NCI-H524 (cell line): Measurements from ENCODE around the gene HMOX2.

Source experiments
- DNase-seq, 2 experiments: peaks; one replicate each; lab custom pipeline; 2025; lab: John Stamatoyannopoulos, UW

HMOX2 gene

DNA sequence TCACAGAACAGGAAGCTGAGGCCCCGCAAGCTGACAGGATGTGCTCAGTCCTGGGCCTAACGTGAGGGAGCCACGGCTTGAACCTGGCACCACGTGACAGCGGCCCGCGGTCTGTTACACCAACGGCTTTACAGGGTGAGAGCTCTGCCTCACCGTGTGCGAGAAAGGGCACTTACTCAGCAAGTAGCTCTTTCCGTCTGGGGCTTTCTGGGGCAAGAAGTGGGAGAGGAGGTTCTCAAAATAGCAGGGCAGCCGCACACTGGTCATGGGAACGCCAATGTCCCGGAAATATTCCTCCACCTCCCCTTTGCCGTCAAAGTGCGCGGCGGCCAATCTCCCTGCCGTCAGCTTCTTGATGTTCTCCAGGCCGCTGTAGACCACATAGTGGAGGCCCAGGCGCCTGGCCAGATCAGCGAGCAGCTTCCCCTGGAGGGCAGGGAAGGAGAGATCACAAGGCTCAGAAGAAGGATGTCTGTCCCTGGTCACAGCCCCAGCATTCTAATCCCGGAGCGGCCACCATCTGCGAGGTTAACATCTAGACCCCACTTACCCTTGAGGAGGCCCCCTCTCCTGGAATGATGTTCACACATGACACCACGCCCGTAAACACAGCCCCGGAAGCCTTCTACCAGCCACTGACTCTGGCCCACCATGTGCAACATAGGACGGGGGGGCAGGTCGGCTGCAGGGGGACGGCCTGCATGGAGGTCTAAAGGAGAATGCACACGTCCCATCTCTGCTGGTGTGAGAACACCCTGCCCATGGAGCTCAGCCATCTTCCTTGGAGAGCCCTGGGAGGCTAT is 10.0 kb upstream of the HMOX2 start:
- no peak for DNase-seq

DNA sequence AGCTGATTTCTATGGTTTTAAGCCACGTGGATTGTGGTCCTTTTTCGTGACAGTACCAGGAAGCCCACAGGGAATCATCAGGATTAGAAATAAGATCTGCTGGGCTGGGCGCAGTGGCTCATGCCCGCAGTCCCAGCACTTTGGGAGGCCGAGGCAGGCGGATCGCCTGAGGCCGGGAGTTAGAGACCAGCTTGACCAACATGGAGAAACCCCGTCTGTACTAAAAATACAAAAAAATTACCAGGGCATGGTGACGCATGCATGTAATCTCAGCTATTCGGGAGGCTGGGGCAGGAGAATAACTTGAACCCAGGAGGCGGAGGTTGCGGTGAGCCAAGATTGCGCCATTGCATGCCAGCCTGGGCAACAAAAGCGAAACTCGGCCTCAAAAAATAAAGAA is 8.3 kb upstream of the HMOX2 start:
- no peak for DNase-seq

- no peak for DNase-seq
Measured at GRCh38 chr16:4468972-4469371, 7.2 kb upstream of the HMOX2 start.

DNA sequence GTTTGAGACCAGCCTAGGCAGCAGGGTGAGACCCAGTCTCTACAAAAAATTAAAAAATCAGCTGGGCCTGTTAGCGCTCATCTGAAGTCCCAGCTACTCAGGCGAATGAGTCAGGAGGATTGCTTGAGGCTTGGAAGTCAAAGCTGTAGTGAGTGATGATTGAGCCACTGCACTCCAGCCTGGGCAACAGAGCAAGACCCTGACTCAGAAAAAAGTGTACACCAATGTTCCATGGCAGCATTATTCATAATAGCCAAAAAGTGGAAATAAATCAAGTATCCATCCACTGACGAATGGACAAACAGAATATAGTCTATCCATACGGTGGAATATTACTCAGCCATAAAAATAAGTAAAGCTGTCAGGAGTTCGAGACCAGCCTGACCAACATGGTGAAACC is 4.3 kb upstream of the HMOX2 start:
- DNase-seq, result no peak

DNA sequence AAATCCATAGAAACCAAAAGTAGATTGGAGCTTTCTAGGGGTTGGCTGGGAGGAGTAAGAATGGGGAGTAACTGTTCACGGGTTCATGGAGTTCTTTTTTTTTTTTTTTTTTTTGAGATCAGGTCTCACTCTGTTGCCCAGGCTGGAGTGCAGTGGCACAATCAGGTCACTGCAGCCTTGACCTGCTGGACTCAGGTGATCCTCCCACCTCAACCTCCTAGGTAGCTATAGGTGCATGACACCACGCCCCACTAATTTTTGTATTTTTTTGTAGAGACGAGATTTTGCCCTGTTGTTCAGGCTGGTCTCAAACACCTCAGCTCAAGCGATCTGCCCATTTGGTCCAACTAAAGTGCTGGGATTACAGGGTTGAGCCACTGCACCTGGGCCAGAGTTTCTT is 3.3 kb upstream of the HMOX2 start:
- no peak for DNase-seq

DNA sequence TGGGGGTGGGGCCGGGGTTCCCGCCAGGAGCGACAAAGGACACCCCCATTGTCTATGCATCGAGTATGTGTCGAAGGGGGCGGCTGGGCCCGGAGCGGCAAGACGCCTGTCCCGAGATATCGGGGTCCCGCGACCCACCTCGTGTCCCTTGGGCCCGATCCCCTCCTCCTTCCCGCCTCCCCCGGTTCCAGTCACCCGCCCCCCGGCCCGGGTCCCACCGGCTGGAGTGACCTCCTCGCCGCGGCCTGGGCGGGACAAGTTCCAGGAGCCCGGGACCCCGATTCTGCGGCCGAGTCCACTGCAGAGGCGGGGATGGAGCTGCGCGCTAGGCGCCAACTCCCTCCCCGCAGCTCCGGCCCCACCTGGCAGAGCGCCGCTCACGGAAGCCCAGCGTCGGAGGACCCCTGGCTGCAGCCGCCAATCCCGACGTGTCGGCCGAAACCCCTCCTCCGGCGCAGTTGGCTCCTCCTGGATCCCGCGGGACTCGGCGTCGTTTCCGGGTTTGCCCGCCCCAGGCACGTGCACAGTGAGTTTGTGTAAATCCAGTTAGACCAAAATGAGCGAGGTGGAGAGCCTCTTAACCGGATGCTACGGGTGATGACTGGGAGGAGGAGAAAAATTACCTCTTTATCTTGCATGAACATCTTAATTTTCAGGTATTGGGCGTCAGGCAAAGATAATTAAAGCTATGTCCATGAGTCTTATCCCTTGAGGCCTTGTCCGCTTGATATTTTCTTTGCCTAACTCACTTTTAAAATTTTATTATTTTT is 1.8 kb upstream of the HMOX2 start, which contains the start of gene NMRAL1:
Gene NMRAL1, minus strand, starts transcription at position 434 of the 770 bp plus-strand sequence. CDS start 493 bp downstream, outside the sequence.
- no peak for DNase-seq

DNA sequence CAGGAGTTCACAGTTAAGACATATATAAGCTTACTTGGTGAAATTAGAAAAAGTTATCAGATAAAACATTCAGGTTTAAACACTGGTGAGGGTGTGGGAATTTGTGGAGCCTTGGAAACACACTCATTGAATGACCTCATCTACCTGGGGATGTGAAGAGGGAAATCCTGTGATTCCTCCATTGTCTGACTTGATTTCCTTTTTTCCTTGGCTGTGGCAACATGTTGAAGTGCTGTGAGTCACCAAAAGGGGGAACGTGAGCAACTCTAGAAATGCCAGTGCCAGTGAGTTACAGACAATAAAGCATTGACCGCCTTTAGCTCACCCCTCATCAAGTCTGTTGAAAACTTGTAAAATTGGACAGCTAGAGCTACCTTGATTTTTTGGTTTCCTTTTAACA is 1.8 kb downstream of the HMOX2 start:
- DNase-seq, result no peak

DNA sequence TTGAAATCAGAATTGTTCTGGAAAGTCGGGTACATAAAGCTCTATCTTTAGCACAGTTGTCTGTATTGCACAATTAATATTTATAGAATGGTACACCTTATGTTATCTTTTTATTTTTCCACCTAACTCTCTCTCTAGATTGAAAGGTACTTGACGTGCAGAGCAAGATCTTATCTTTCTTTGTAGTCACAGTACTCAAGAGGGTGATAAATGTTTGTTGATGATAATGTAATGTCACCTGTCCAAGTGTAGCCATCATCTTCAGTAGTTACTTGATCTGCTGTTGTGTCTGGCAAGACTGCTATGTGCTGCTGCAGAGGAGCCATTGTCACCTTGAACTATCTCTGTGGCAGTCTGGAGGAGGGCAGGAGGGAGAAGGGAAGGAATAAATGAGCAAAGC is 5.3 kb downstream of the HMOX2 start:
- peak in 1 of 2 experiments; percentile 20 for DNase-seq

DNA sequence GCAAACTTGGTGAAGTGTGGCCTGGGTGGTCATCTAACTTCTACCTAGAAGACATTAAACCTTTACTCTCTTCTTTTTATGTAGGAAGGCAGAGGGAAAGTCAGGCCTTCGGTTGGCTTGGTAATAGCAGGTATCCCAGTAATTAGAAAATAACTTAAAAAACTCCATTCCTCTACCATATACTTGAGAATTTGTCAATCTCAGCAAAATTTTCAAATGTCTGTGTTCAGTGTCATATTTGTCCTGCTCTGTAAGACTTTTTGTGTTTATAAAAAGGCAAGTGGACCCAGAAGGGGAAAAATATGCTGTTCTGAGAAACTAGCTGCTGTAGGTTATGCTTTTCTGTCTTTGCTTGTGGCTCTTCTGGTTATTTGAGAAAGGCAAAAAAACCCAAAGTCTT is 5.8 kb downstream of the HMOX2 start:
- no peak for DNase-seq

GRCh38 chr16:4486126-4486893 is 10.1 kb downstream of the HMOX2 start:
- no peak for DNase-seq

GRCh38 chr16:4487955-4488498 is 11.8 kb downstream of the HMOX2 start:
- DNase-seq, result no peak

DNA sequence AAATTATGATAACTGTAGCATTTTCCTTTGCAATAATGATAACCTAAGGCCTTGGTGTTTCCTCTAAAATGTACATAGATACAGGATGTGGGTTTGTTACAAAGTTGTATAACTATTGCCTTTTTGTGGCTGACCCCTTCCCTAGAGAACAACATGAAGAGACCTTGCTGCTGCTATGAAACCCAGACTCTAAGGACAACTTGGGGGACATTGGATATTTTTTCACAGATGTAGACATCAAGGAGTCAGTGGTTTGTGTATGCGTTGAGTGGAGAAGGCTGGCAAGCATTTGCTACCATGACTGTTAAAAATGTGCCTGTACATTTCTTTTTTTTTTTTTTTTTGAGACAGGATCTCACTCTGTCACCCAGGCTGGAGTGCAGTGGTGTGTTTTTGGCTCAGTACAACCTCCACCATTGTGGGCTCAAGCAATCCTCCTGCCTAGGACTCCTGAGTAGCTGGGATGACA is 12.3 kb downstream of the HMOX2 start:
- DNase-seq, result no peak

GRCh38 chr16:4489030-4489429 is 12.8 kb downstream of the HMOX2 start:
- DNase-seq, result no peak

DNA sequence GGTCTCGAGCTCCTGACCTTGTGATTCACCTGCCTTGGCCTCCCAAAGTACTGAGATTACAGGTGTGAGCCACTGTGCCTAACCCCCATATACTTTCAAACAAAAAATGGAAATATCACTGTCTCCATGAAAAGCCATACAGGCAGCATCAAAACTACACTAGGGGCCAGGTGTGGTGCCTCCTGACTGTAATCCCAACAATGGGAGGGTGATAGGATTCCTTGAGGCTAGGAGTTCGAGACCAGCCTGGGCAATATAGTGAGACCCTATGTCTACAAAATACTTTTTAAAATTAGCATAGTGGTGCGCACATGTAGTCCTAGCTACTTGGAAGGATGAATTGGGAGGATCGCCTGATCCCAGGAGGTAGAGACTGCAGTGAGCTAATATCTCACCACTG is 15.7 kb downstream of the HMOX2 start:
- no peak for DNase-seq

DNA sequence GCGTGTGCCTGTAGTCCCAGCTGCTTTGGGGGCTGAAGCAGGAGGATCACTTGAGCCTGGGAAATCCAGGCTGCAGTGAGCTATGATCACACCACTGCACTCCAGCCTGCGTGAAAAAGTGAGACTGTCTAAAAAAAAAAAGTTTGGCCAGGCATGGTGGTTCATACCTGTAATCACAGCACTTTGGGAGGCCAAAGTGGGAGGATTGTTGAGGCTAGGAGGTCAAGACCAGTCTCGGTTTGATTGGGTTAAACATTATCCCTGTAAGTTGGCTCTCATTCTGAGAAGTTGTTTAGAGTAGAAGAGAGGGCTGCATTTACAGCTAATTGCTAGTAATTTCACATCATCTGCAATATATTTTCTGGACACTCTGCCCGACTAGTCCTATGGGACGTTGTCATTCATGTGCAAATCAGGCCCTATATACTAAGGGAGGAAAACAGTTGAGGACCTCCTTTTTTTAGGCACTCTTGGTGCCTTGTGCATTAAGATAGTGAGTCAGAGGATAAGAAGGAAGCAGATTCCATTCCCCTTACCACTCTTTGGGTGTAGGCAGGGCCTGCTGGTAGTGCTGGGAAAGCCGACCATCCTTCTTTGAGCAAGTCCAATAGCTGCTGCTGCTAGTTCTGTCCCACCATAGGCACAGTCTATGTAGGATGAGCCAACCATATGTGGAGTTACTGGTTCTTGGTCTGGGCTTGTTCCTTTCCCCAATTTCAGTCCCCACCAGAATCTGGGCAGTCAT is 18.7 kb downstream of the HMOX2 start:
- no peak for DNase-seq

- no peak for DNase-seq
Measured at GRCh38 chr16:4495766-4496165, 19.6 kb downstream of the HMOX2 start.

- DNase-seq, result no peak
Measured at GRCh38 chr16:4496305-4496704, 20.1 kb downstream of the HMOX2 start.

- no peak for DNase-seq
Measured at GRCh38 chr16:4498546-4499195, 22.5 kb downstream of the HMOX2 start.

DNA sequence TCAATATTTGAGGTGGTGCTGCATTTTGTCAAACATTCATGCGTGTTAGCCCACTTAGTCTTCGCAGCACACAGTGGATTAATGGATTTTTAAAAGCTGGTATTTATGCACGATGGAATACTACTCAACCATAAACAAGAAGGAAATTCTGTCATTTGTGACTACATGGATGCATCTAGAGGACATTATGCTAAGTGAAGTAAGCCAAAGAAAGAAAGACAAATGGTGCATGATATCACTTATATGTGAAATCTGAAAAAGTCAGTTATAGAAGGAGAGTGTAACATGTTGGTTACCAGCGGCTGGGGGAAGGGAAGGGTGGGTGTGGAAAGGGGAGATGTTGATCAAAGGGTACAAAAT is 23.0 kb downstream of the HMOX2 start:
- DNase-seq, result no peak

DNA sequence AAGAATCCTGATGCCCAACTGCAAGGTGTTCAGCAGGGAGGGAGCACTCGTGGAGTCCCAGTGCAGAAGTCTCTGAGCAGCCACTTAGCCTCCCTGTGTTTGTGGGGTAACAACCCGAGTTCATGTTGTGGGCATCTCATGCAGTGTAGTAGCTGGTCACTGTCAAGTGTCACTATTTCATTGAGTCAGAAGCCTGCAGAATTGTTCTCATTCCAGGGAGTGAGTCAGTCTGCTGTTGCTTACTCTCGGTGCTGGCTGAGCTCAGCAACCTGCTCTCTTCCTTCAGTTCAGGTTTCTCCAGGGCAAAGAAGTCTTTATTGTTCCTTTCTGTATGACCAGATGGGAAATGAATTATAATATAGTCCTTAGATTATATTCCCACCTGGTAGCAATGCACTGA is 24.1 kb downstream of the HMOX2 start:
- DNase-seq, result no peak

DNA sequence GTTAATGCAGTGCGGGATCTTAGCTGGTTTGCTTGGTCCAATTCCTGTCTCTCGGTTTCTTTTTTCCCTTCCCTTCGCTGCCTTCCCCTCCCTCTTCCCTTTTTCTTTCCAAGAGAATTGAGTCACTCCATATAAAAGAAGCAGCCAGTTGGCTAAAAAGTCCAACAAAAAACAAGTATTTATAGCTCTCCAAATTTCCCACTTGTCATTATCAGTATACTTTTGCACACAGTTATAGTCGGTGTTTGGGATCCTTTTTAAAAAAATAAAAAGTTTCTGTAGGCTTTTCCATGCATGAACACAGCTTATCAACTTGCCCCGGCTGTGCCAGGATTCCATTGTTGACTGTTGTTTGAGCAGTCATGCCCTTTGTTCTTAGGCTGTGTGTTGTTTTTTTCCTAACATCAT is 24.9 kb downstream of the HMOX2 start:
- no peak for DNase-seq
